ENCODE results near the gene AFF4.
"Not testable (repeated sequence)": the region's sequence is repeated elsewhere in the genome, so short reads cannot be mapped to it uniquely, and the experiment has no call there.

Gene AFF4

DNA sequence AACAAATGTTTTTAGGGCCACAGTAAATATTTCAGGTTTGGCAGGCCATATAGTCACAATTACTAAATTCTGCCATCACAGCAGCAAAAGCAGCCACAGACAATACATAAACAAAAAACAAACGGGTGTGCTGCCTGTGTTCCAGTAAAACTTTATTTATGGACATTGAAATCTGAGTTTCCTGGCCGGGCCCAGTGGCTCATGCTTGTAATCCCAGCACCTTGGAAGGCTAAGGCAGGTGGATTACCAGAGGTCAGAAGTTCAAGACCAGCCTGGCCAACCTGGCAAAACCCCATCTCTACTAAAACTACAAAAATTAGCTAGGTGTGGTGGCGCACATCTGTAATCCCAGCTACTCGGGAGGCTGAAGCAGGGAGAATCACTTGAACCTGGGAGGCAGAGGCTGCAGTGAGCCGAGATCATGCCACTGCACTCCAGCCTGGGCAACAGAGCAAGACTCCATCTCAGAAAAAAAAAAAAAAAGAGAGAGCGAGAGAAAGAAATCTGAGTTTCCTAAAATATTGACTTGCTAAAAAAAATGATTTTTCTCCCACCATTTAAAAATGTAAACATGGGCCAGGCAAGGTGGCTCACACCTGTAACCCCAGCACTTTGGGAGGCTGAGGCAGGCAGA lies 7.2 kb downstream of the AFF4 start:
- DNase-seq: not testable (repeated sequence)

DNA sequence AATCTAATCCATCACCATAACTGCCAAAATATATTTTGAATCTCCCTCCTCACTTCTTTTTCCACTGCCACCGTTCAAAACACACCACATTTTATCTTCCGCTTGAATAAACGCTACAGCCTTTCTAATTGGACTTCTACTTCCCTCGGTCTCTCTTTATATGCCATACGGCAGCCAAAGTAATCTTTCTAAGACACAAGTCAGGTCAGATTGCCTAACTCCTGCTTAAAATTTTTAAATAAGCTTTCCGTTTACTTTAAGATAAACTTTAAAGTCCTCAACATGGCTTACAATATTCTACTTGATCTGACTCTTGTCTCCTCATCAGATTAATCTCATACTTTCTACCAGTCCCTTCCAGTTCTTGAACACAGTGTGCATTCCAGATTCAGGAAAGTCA lies 9.7 kb downstream of the AFF4 start:
- DNase-seq: no peak

DNA sequence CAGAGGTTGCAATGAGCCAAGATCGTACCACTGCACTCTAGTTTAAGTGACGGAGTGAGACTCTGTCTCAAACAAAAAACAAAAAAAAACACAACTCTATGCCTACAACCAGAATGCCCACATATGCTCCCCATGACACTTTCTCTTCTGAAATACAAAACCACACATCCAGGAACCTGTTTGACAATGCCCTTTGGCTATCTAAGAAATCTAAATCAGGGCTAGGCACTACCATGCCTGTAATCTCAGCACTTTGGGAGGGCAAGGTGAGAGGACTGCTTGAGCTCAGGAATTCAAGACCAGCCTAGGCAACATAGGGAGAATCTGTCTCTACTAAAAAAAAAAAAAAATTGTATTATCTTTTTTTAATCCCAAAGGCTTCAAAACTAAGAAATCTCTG lies 10.6 kb downstream of the AFF4 start:
- DNase-seq: no peak

- no peak for DNase-seq
These were observed 11.5 kb downstream of the AFF4 start for GRCh38 chr5:132951897-132952296.

GRCh38 chr5:132949136-132949535 lies 14.3 kb downstream of the AFF4 start:
- DNase-seq: no peak

DNA sequence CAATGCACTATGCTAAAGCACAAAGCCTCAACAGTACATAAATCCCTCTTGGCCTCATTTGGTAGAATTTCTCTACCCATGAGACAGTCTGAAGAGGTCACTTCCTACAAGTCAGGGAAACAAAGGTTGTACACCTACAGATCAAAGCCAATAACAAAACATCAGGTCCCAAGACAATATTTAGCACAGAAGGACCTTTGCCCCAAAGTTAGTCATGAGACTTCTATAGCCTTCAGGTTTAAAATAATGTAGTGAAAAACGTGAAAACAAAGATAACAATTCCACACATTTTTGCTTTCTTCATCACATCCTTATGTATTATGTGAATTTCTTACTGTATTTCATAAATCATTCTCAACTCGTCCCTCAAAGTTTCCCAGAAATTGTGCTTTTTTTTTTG lies 15.8 kb downstream of the AFF4 start:
- DNase-seq: no peak

DNA sequence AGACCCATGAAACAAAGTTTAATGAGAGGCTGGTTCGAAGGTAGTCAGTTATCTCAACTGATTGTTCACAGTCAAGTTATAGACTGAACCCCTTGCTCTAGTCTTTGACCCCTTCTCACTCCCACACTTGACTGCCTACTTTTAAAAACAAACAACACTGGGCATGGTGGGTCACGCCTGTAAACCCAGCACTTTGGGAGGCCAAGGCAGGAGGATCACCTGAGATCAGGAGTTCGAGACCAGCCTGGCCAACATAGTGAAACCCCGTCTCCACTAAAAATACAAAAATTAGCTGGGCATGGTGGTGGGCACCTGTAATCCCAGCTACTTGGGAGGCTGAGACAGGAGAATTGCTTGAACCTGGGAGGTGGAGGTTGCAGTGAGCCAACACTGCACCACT lies 18.1 kb downstream of the AFF4 start:
- DNase-seq: not testable (repeated sequence)

- DNase-seq: no peak
These were observed 19.9 kb downstream of the AFF4 start for GRCh38 chr5:132943362-132944022.

DNA sequence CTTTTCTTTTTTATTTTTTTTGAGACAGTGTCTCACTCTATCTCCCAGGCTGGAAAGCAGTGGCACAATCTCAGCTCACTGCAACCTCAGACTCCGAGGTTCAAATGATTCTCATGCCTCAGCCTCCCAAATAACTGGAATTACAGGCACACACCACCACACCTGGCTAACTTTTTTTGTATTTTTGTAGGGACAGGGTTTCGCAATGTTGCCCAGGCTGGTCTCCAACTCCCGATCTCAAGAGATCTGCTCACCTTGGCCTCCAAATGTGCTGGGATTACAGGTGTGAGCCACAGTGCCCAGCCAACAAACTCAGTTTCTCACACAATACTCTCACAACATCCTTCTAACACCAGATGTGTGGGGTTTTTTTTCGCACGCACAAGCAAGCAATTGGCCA lies 22.1 kb downstream of the AFF4 start:
- DNase-seq: no peak

GRCh38 chr5:132928062-132928407 lies 35.4 kb downstream of the AFF4 start:
- no peak for DNase-seq

- DNase-seq: no peak
These were observed 35.9 kb downstream of the AFF4 start for GRCh38 chr5:132927355-132928061.

GRCh38 chr5:132926437-132926836 lies 37.0 kb downstream of the AFF4 start:
- DNase-seq: no peak

GRCh38 chr5:132916086-132916485 lies 47.3 kb downstream of the AFF4 start:
- DNase-seq: no peak

GRCh38 chr5:132915681-132916080 lies 47.8 kb downstream of the AFF4 start:
- no peak for DNase-seq

GRCh38 chr5:132909702-132910101 lies 53.7 kb downstream of the AFF4 start:
- DNase-seq: no peak

GRCh38 chr5:132907161-132907560 lies 56.3 kb downstream of the AFF4 start:
- DNase-seq: peak; percentile 40

GRCh38 chr5:132905938-132906337 lies 57.5 kb downstream of the AFF4 start:
- DNase-seq: peak; percentile 85

DNA sequence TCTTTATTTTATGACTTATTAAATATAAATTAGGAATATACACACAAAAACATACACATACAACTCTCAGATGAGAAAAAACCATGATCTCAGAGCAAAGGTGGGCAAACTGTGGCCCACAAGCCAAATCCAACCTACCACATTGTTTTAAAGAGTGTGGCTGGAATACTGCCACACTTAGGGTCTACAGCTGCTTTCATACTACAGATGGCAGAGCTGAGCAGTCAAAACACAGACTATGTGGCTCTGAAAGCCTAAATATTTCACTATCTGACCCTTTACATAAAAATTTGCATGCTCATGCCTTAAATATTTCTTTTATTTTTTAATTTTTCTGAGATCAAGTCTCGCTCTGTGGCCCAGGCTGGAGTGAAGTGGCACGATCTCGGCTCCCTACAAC lies 61.7 kb downstream of the AFF4 start:
- DNase-seq: no peak

- DNase-seq: no peak
These were observed 62.4 kb downstream of the AFF4 start for GRCh38 chr5:132901036-132901435.

- DNase-seq: no peak
These were observed 65.3 kb downstream of the AFF4 start for GRCh38 chr5:132898094-132898493.

- DNase-seq: no peak
These were observed 66.7 kb downstream of the AFF4 start for GRCh38 chr5:132896685-132897084.

DNA sequence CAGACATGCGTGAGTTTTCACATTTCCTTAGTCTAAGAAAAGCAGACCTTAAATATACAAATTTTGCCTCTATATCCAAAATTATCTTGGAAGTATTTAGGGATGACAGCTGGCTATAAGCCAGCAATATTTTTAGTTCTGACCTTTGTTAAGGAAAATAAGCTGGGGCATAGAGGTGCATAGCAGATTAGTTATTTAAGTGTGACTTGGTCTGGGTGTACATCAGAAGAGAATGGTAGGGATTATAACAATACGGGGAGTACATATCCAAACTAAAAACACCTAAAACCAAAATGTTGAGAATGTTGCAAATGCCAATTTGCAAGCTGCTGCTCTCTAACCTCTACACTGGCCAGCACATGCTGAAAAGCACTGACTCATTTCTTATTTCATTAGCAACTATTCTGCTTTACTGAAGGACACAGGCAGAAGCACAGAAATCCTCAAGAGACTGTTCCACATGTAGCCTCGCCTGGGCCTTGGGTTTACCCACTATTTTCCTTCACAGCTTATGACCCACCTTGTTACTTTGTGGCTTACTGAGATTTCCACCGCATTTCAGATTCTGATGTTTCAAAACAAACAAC lies 67.6 kb downstream of the AFF4 start:
- DNase-seq: no peak

GRCh38 chr5:132890817-132891216 lies 72.6 kb downstream of the AFF4 start:
- no peak for DNase-seq

DNA sequence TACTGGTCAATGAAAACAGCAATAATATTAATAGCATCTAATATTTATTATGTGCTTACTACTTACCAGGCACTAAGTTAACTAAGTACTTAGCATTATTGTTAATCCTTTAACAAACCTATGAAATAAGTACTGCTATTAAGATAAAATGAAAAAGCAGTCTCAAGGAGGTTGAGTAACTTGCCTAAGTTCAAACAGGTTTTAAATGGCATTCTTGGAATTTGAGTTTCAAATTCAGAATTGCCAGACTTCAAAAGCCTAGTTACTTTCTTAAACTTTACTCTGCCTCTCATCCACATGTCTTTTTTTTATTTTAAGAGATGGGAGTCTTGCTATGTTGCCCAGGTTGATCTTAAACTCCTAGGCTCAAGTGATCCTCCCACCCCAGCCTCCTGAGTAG lies 73.9 kb downstream of the AFF4 start:
- DNase-seq: no peak
